HG02623 (cell line): ENCODE results near the gene ZNF157.

ENCODE experiments used
- ATAC-seq: cut with Tn5 transposase; IDR thresholded peaks from one replicate; pipeline ENCODE4 v1.9.1; 2021; ENCODE audit warnings: moderate library complexity; ENCODE audit not compliant: unreplicated experiment

Gene ZNF157

DNA sequence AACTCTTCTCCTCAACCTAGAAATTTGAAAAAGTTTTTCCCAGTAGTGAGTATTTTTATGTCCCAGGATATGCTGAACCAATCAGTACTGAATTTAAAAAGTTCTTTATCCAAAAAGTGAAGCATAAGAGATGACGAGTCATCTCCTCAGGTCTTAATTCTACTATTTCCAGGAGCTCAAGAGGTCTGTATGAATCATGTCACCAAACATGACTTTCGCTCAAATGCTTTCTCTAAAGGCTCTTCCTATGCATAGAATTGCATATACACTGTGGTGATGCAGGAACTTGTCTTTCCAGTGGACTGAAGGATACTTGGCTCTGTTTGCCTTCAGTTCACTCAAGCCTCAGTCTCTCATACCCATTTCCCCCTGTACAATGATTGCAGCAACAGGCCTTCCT is 76.6 kb downstream of the ZNF157 start:
- ATAC-seq = no peak

DNA sequence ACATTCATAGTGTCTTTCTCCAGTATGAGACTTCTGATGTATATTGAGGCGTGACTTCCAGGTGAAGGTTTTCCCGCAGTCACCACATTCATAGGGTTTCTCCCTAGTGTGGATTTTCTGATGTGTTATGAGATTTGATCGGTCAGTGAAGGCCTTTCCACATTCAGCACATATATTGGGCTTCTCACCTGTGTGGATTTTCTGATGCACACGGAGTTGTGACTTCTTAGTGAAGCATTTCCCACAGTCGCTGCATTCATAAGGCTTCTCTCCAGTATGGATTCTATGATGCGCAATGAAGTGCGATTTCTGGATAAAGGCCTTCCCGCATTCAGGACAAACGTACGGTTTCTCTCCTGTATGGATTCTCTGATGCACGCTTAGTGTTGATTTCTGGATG is 77.2 kb downstream of the ZNF157 start:
- ATAC-seq = no peak

DNA sequence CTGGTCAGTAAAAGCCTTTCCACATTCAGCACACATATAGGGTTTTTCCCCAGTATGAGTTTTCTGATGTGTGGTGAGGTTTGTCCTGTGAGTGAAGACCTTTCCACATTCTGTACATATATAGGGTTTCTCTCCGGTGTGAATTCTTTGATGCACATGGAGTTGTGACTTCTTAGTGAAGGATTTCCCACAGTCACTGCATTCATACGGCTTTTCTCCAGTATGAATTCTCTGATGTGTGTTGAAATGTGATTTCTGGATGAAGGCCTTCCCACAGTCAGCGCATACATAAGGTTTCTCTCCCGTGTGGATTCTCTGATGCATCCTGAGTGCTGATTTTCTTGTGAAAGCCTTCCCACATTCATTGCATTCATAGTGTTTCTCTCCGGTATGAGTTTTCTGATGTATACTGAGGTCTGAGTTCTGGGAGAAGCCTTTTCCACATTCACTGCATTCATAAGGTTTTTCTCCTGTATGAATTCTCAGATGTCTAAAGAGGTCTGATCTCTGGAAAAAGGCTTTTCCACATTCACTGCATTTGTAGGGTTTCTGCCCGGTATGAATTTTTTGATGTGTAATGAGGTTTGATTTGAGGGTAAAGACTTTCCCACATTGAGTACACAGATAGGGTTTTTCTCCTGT is 77.9 kb downstream of the ZNF157 start:
- ATAC-seq = no peak

DNA sequence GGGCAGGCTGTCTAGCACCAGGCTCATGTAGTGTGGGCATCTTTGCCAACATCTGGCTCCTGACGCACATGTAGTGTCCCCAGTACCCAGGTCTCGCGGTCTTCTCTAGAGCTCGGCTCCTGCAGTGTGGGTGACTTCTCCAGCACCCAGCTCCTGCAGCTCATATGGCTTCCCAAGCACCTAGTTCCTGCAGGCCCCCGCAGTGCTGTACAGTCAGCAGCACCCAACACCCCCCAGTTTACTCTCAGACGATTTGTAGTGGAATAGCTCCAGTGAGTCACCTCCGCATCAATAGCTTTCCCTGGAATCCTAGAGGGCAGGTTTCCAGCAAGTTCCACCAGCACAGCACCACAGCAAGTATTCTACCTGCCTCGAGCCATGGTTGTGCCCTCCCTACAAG is 81.7 kb downstream of the ZNF157 start:
- no peak for ATAC-seq

DNA sequence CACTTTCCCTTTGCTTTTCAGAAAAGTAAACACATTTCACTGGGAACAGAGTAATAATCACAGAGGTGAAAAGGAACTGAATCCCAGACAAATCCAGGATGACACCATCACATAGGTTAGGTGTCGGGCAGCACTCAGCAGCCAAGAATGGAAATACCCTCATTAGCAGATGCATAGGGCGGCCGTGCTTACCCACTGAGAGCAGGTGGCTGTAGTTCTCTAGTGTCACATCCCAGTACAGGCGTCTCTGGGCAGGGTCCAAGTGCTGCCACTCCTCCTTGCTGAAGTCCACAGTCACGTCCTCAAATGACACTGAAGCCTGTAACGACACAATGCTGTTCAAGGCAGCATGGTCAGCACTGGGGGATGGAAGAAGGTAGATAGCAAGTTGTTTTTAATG is 85.7 kb downstream of the ZNF157 start:
- no peak for ATAC-seq

DNA sequence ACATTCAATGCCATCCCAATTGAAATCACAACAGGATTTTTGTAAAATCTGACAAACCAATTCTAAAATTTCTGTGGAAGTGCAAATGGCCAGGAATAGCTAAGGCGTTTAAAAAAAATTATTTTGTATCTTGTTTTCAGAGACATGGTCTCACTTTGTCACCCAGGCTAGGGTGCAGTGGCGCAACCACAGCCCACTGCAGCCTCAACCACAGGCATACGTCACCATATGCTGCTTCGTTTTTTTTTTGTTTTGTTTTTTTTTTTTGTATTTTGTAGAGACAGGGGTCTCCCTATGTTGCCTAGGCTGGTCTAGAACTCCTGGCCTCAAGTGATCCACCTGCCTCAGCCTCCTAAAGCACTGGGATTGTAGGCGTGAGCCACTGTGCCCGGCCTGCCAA is 88.2 kb downstream of the ZNF157 start:
- ATAC-seq = no peak

DNA sequence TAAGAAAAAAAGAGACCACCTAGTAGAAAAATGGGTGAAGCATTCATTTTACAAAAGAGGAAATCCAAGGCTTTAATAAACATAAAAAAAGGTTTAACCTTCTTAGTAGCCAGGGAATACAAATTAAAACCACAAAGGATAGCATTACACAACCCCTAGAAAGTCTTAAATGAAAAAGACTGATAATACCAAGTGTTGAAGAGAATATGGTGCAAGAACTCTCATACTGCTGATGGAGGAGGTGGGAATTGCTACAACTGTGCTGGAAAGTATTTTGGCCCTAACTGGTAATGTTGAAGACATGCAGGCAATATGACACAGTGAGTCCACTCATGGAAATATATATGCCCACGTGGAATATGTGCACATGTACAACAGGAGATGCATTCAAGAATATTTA is 90.2 kb downstream of the ZNF157 start:
- no peak for ATAC-seq
